Limb (tissue), 2 donors: Measurements from ENCODE around the gene TCHH.
"Not testable (repeated sequence)": the region's sequence is repeated elsewhere in the genome, so short reads cannot be mapped to it uniquely, and the experiment has no call there.

ENCODE experiments used
- DNase-seq, 2 donors: peaks; one replicate each; pipeline ENCODE4 v3.0.0-alpha.2; 2016; ENCODE audit errors: extremely low spot score in 2 of 2

TCHH gene

GRCh38 chr1:152112885-152113432 is 2.3 kb downstream of the TCHH start:
- no peak for DNase-seq

GRCh38 chr1:152112101-152112884 is 3.0 kb downstream of the TCHH start:
- DNase-seq, result peak; percentile 5 to 35

GRCh38 chr1:152111515-152111968 is 3.7 kb downstream of the TCHH start:
- DNase-seq, result peak; percentile 23 to 67

GRCh38 chr1:152110860-152111514 is 4.3 kb downstream of the TCHH start:
- DNase-seq, result peak; percentile 1 to 62

- peak in 1 of 2 donors; percentile 2 for DNase-seq
These were observed 4.8 kb downstream of the TCHH start for GRCh38 chr1:152110365-152110859.

GRCh38 chr1:152109998-152110294 is 5.3 kb downstream of the TCHH start:
- DNase-seq, result no peak

- no peak for DNase-seq
These were observed 5.8 kb downstream of the TCHH start for GRCh38 chr1:152109231-152109997.

- no peak for DNase-seq
These were observed 6.4 kb downstream of the TCHH start for GRCh38 chr1:152108882-152109222.

GRCh38 chr1:152107984-152108881 is 7.0 kb downstream of the TCHH start:
- DNase-seq, result peak in 1 of 2 donors; percentile 27

GRCh38 chr1:152107031-152107983 is 7.9 kb downstream of the TCHH start:
- no peak for DNase-seq

- DNase-seq, result no peak
These were observed 10.4 kb downstream of the TCHH start for GRCh38 chr1:152104854-152105253.

GRCh38 chr1:152096931-152097330 is 18.3 kb downstream of the TCHH start:
- DNase-seq, result no peak

GRCh38 chr1:152089014-152089674 is 26.1 kb downstream of the TCHH start, which contains the start of gene TCHHL1:
TCHHL1 (minus strand) TSS chr1:152089064; CDS start chr1:152088143, 921 bp downstream.
- no peak for DNase-seq

GRCh38 chr1:152086760-152087159 is 28.5 kb downstream of the TCHH start:
- no peak for DNase-seq

- DNase-seq, result no peak
These were observed 30.4 kb downstream of the TCHH start for GRCh38 chr1:152084853-152085252.

GRCh38 chr1:152081026-152081425 is 34.2 kb downstream of the TCHH start:
- not testable (repeated sequence) for DNase-seq

GRCh38 chr1:152080494-152080893 is 34.8 kb downstream of the TCHH start:
- DNase-seq, result not testable (repeated sequence)

GRCh38 chr1:152078831-152079441 is 36.3 kb downstream of the TCHH start:
- no peak for DNase-seq

- no peak for DNase-seq
These were observed 42.9 kb downstream of the TCHH start for GRCh38 chr1:152072311-152072710.
